ENCODE data around the gene CCL27. TPM values are rescaled to one million over a fixed set of nuclear protein-coding genes. Genes with fewer than 3 reads are reported as not detected.

Gene CCL27
- total RNA-seq, 1 experiment from 2014 or later: not detected

DNA sequence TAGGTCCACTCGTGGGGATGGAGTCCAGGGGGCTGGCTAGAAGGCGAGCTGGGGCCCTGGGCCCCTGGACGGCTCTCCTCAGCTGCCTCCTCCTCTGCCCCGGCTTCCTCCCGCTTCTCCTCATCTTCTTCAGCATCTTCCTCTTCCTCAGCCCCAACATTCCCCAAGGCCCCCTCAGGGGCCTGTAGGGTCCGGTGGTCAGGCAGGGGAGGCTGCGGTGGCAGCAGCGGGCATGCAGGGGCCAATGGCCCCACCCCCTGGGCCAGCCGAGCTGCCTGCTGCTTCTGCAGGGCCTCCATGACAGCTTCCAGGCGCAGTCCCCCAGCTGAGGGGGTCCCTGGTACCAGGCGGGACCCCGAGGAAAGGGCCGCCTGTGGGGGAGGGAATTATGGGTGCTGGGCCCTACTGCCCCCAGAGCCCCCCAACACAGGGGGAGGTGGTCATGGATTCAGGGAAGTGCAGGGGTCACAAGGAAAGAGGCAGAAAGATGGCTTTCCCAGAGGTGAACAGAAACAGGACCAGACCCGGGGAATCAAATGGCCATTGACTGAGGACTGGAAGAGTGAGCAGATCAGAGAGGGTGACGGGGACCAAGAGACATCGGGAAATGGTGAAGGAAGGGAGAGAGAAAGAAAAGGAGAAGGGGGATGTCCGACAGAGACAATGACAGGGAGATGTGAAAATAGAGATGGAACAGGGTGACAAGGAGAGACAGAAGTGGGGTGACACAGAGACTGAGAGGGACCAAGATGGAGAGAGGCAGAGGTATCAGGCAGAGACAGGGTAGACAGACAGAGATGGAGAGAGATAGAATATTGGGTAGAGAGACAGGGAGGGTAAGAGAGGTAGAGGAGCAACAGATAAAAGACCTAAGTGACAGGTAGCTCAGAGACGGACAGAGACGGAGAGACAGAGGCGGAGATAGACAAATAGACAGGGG is 34.5 kb downstream of the CCL27 start:
- no peak for DNase-seq (ENCODE audit: low read depth)

DNA sequence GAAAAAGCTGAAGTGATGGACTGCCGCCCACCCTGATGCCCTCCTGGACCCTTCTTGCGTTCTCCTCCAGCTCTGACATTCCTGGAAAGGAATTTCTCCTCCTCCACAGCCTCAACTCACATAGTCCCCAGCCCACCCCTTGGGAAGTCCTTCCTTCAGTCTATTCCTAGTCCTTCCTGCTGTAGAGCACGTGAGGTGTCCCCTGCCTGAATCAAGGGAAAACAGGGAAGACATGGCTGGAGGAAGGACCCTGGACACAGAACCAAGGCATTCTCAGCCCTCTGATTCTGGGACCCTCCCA is 37.3 kb downstream of the CCL27 start:
- DNase-seq (ENCODE audit: low read depth): no peak

DNA sequence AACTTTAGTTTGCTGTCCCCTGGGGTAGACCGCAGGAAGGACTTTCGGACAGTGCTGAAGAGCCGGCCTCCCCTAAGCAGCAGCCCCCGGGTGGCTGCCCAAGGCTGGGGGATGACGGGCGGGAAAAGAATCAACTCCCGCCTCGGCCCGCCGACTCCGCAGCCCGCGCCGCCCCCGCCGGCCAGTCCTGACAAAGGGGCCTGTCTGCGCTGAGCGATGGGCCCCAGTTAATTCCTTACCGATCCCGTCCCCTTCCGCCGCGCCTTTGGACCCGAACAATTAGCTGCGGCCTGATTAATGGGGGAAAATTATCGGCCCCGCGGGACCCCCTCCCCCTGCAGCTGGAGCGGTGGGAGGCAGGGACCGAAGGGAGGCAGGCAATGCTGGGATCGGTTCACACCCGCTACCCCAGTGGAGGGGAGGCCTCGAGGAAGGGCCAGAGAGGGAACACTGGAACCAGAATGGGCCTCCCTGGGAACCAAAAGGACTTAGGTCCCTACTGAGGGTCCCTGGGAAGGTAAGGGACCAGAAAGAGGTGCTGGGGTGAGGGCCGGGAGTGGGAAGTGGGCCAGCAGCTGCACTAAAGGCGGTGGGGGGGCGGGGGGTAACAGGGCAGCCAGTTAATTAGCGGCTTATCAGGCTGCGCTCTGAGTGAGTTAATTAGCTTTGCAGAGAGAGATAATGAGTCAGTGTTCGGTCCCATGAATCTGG is 37.8 kb downstream of the CCL27 start:
- no peak for DNase-seq (ENCODE audit: low read depth)

DNA sequence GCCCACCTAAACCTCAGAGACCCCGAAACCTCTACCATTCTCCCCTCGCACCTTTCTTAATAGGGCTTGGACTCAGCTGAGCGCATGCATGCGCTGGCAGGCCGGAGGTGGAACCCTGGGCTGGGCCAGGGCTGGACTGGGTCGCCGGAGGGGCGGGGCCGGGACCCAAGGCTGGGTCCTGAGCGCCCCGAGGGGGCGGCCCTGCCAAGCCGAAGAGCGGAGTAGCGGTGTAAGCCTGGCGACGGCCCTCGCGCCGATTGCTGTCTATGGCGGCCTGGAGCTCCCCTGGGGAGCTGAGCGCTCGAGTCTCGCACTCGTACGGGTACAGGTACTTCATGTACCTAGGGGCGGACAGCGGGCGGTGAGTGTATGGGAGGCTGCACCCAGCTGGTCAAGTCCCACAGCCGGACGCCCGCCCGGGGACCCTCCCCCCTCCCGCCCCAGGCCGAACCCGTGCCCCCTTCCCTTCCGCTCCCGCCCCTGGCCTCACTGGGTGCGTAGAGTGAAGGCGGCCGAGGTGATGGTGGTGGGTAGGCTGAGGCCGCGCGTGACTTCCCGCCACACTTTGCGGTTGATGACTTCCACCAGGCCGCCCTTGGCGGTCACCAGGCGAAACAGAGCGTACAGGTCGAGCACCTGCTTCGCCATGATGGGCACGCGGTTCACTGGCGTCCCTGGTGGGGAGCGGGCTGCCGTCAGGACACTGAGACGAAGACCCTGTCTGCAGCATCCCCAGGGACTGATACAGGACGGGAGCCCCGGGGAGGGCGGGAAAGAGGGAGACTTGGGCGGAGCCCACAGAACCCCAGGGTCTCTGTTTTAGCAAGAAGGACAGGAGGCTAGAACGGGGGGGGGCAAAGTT is 38.9 kb downstream of the CCL27 start:
- no peak for DNase-seq (ENCODE audit: low read depth)

DNA sequence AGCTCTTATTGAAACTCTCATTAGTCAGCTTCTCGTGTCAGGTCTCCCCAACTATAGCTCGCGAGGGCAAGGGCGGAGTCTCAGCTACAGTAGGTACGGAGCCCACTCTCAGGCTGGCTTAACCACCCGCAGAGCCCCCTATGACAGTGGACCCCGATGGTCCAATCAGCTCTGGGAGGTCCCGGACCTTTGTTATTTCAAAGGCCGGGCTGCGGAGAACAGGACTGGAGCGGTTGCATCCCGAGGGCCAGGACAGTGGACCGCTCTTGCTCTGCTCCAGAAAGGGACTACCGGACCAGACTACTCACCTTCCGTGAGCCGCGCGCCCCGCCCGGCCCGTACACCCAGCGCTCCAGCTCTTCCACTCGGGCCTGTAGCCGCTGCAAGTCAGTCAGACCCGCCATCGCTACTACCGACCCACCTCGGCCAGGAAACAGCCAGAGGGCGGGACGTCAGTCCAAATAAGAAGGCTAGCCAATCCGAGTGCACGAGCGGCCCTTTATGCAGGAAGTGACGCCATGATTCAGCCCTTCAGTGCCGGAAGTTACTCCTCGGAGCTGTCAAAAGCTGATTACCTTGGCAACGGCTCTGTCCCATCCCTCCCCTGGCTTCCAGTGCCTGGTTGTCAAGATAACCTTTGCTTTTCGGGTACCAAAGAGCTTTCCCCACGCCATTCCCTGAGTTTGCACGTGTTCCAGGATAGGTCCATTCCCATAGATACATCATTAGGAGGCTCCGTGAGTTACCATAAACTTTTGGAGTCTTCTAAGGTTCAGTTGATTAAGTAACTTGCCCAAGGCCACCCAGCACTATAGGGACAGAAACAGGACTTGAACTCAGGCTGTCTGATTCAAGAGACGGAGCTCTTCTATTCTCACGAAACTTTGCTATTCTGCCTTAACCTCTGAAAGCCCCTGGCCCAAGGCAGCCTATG is 42.1 kb downstream of the CCL27 start, which contains the start of gene DCTN3:
DCTN3 (minus strand) TSS at position 435 of the 934 bp plus-strand sequence; CDS start at position 404, 31 bp downstream.
- DNase-seq (ENCODE audit: low read depth): peak; percentile 96

DNA sequence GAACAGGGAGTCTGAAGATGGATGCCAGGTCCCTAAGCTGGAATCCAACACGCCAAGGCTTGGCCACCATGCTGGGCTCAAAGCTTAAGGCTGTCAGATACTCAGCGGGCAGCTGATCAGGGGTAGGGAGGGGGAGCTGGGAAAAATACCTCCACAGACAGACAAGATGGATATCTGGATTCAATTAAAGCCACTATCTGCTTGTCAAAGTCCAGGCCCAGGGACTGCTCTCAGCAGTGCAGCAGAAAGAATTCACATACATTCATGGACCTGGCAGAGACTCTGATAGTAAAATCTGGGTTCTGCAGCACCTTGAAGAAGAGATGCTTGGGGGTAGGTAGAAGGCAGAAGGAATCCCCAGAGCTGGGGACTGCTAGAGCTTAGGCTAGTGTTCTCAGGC is 47.3 kb downstream of the CCL27 start:
- DNase-seq (ENCODE audit: low read depth): no peak

DNA sequence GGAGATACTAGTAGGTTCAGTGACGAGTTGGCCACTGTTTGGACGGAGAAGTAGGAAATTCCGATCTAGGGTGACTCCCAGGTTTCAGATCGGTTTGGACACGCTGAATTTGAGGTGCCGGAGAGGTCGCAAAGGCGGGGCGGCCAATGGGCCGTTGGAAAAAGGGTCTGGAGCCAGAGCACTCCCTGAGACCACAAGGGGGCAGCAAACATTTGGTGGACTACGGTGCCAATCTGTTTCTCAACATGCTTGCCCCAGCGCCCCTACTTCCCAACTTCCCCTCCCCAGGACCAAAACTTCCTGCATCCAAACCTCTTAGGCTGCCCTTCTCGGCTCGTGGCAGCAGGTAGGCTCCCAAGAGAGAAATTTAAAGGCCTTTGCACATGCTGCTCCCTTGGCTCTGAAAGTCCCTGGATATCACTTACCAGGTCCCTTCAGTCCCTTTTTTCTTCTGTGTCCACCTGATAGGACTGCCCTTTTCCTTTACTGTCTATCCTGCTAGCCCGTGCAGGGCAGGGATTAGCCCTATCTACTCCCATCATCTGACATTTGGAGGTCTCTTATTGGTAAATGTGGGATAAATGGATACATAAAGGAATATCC is 49.6 kb downstream of the CCL27 start:
- peak; percentile 83 for DNase-seq (ENCODE audit: low read depth)

Other genes with a start within 250 kb of the CCL27 start
- 14.6 and 31.1 TPM in 2 replicates for gene FAM219A, start 204.1 kb downstream of the CCL27 start, total RNA-seq (2014; rRNA removed; shearing (Covaris generic))
- not detected in 2 replicates for gene DNAI1, start 203.9 kb downstream of the CCL27 start, total RNA-seq (2014; rRNA removed; shearing (Covaris generic))
- 0.71 and 2.0 TPM in 2 replicates for gene ENHO, start 139.7 kb downstream of the CCL27 start, total RNA-seq (2014; rRNA removed; shearing (Covaris generic))
- gene CNTFR, start 72.9 kb downstream of the CCL27 start, total RNA-seq (2014; rRNA removed; shearing (Covaris generic)): 0.05 and 0.07 TPM in 2 replicates
- 16.7 and 23.3 TPM in 2 replicates for gene RPP25L, start 50.6 kb downstream of the CCL27 start, total RNA-seq (2014; rRNA removed; shearing (Covaris generic))
- 159 and 180 TPM in 2 replicates for gene DCTN3, start 42.2 kb downstream of the CCL27 start, total RNA-seq (2014; rRNA removed; shearing (Covaris generic))
- not detected in 2 replicates for gene ARID3C, start 33.6 kb downstream of the CCL27 start, total RNA-seq (2014; rRNA removed; shearing (Covaris generic))
- 108 and 115 TPM in 2 replicates for gene SIGMAR1, start 24.9 kb downstream of the CCL27 start, total RNA-seq (2014; rRNA removed; shearing (Covaris generic))
- gene GALT, start 16.0 kb downstream of the CCL27 start, total RNA-seq (2014; rRNA removed; shearing (Covaris generic)): 13.4 and 20.9 TPM in 2 replicates
- 13.8 and 16.5 TPM in 2 replicates for gene IL11RA, start 10.5 kb downstream of the CCL27 start, total RNA-seq (2014; rRNA removed; shearing (Covaris generic))
- gene CCL19, start 28.6 kb upstream of the CCL27 start, total RNA-seq (2014; rRNA removed; shearing (Covaris generic)): not detected in 2 replicates
- not detected in 2 replicates for gene CCL21, start 47.5 kb upstream of the CCL27 start, total RNA-seq (2014; rRNA removed; shearing (Covaris generic))